ENCODE measurements around the gene ZNF892.

DNA sequence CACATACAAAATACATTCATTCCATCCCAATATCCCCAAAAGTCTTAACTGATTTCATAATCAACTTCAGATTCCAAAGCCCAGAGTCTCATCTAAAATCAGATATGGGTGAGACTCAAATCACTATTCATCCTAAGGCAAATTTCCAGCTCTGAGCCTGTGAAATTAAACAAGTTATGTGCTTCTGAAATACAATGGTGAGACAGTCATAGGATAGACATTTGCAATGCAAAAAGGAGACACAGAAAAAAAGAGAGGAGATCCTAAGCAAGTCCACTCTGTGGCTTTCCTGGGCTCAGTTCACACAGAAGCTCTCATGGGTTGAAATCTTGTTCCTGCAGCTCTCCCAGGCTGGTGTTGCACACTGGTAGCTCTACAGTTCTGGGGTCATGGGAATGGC lies 18.3 kb downstream of the ZNF892 start:
- TF ChIP-seq, protein P1, sequence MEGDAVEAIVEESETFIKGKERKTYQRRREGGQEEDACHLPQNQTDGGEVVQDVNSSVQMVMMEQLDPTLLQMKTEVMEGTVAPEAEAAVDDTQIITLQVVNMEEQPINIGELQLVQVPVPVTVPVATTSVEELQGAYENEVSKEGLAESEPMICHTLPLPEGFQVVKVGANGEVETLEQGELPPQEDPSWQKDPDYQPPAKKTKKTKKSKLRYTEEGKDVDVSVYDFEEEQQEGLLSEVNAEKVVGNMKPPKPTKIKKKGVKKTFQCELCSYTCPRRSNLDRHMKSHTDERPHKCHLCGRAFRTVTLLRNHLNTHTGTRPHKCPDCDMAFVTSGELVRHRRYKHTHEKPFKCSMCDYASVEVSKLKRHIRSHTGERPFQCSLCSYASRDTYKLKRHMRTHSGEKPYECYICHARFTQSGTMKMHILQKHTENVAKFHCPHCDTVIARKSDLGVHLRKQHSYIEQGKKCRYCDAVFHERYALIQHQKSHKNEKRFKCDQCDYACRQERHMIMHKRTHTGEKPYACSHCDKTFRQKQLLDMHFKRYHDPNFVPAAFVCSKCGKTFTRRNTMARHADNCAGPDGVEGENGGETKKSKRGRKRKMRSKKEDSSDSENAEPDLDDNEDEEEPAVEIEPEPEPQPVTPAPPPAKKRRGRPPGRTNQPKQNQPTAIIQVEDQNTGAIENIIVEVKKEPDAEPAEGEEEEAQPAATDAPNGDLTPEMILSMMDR (conservative IDR thresholded peaks at IDR 0.05 in 1 of 2, IDR thresholded peaks at IDR 0.05 in 1 of 2; ENCODE audit: low read depth in 1 of 2, low read length in 2 of 2) = no peak
- no peak for TF ChIP-seq EZH2 (IDR thresholded peaks at IDR 0.05; ENCODE audit: low read length, missing control alignments)

Measured in fibroblast of lung (primary cell).